PC-3 (cell line): ENCODE results near the gene PACRG. TPM values are rescaled to one million over a fixed set of nuclear protein-coding genes. Genes with fewer than 3 reads are reported as not detected.

Source experiments
- ATAC-seq: fragments of 200-7000 bp; cut with Tn5 transposase; 2 replicates; pipeline ENCODE4 v1.9.1; 2020; ENCODE audit warnings: mild to moderate bottlenecking, moderate library complexity
- BruUV-seq: library from RNA; stranded (reverse); fragments of 400-500 nt; replicated peaks from 2 replicates; lab custom pipeline; 2021; lab: Mats Ljungman, UMichigan
- CTCF ChIA-PET: fragments of 300-600 bp; sonication (Branson Sonifier 250); formaldehyde crosslinking; loops from one replicate; lab custom pipeline; 2022; ENCODE audit warnings: antibody characterized with exemption; lab: Charles Lee
- POLR2A ChIA-PET: fragments of 300-600 bp; sonication (Branson Sonifier 250); formaldehyde crosslinking; loops from one replicate; lab custom pipeline; 2022; ENCODE audit warnings: antibody characterized with exemption; ENCODE audit not compliant: unreplicated experiment; lab: Charles Lee
- DNase-seq: peaks from one replicate; pipeline ENCODE4 v3.0.0-alpha.2; 2015
- H2AFZ ChIP-seq: fragments of 300-600 bp; sonication (generic); 2 replicates; pipeline ENCODE4 v1.6.0; 2016; ENCODE audit warnings: antibody characterized with exemption, low read length
- H3F3A ChIP-seq: fragments of 300-600 bp; sonication (generic); one replicate; pipeline ENCODE4 v1.6.0; 2017; ENCODE audit warnings: antibody characterized with exemption, low read length, control low read depth, mild to moderate bottlenecking; ENCODE audit not compliant: unreplicated experiment
- H3K27ac ChIP-seq: fragments of 300-600 bp; sonication (generic); 2 replicates; pipeline ENCODE4 v1.5.1; 2016; ENCODE audit warnings: mild to moderate bottlenecking, low read length
- H3K27me3 ChIP-seq: fragments of 300-600 bp; sonication (generic); 2 replicates; pipeline ENCODE4 v1.6.1; 2016; ENCODE audit warnings: low read length, mixed read lengths
- H3K36me3 ChIP-seq: fragments of 300-600 bp; sonication (generic); 2 replicates; pipeline ENCODE4 v1.6.1; 2016; ENCODE audit warnings: low read depth, mixed run types, low read length, mixed read lengths
- H3K4me1 ChIP-seq: fragments of 300-600 bp; sonication (generic); 2 replicates; pipeline ENCODE4 v1.5.1; 2016; ENCODE audit warnings: low read length; ENCODE audit not compliant: insufficient read depth
- H3K4me2 ChIP-seq: fragments of 300-600 bp; sonication (generic); 2 replicates; pipeline ENCODE4 v1.6.0; 2016; ENCODE audit warnings: low read length
- H3K4me3 ChIP-seq: fragments of 300-600 bp; sonication (generic); 2 replicates; pipeline ENCODE4 v1.5.1; 2016; ENCODE audit warnings: mild to moderate bottlenecking, low read length, mixed read lengths
- H3K79me2 ChIP-seq: fragments of 300-600 bp; sonication (generic); 2 replicates; pipeline ENCODE4 v1.6.1; 2017; ENCODE audit warnings: low read length, mixed read lengths
- H3K9ac ChIP-seq: fragments of 300-600 bp; sonication (generic); 2 replicates; pipeline ENCODE4 v1.6.0; 2016; ENCODE audit warnings: mild to moderate bottlenecking, low read length
- H3K9me2 ChIP-seq: fragments of 300-600 bp; sonication (generic); replicated peaks from 2 replicates; pipeline ENCODE4 v1.6.1; 2016; ENCODE audit warnings: mixed run types, low read length, mixed read lengths
- H3K9me3 ChIP-seq: fragments of 300-600 bp; sonication (generic); 2 replicates; pipeline ENCODE4 v1.6.1; 2016; ENCODE audit warnings: low read length, mixed read lengths
- H4K20me1 ChIP-seq: fragments of 300-600 bp; sonication (generic); 2 replicates; pipeline ENCODE4 v1.6.1; 2016; ENCODE audit warnings: low read length, mixed read lengths
- CTCF ChIP-seq: fragments of 300-600 bp; sonication (generic); conservative IDR thresholded peaks from 2 replicates; pipeline ENCODE4 v1.5.1; 2017; ENCODE audit warnings: antibody characterized with exemption, low read depth, mild to moderate bottlenecking, low read length
- EZH2 ChIP-seq: fragments of 300-600 bp; sonication (generic); IDR thresholded peaks from one replicate; pipeline ENCODE4 v1.6.1; 2017; ENCODE audit warnings: antibody characterized with exemption, mild to moderate bottlenecking, low read length; ENCODE audit not compliant: unreplicated experiment
- EZH2phosphoT487 ChIP-seq: fragments of 300-600 bp; sonication (generic); IDR thresholded peaks from 2 replicates; pipeline ENCODE4 v1.6.1; 2018; ENCODE audit warnings: mild to moderate bottlenecking, antibody characterized with exemption, low read length, borderline replicate concordance
- intact Hi-C: fragments of 100-400 bp; cut with micrococcal nuclease; formaldehyde crosslinking; loops from 2 replicates; pipeline ENCODE4 v1.9.0; 2023
- total RNA-seq: library from RNA; depleted of rRNA; stranded (reverse); fragments of >200 nt; gene quantifications from 2 replicates; pipeline ENCODE4 v1.2.3, GENCODE V29; 2014

The PACRG gene
- total RNA-seq, 1 experiment from 2014 or later: not detected

- Histone ChIP-seq H3K9me2 (no peaks in the 10 kb centered on the region), H3K4me2 (no peak overlapping the region), H3K79me2 (no peaks in the 10 kb centered on the region), H3K4me3 (no peak overlapping the region), H3K9ac (no peak overlapping the region), H3K36me3 (no peaks in the 10 kb centered on the region), H2AFZ (no peak overlapping the region), H3K9me3 (no peaks in the 10 kb centered on the region), H3F3A (no peaks in the 10 kb centered on the region), H4K20me1 (no peaks in the 10 kb centered on the region), H3K27ac (no peak overlapping the region), H3K4me1 (no peaks in the 10 kb centered on the region), H3K27me3 (peaks cover 25% of the 10 kb centered on the region)
- intact Hi-C loops: no loop called here
- CTCF ChIA-PET: no interaction called here
- DNase-seq (no peak), ATAC-seq (no peak)
- BruUV-seq: no TSS peak
- TF ChIP-seq EZH2phosphoT487 (no peak), EZH2 (no peak), CTCF (no peak)
- POLR2A ChIA-PET: no interaction called here
Measured at GRCh38 chr6:163149279-163149848, 421.6 kb downstream of the PACRG start.

GRCh38 chr6:163151212-163151611, 423.4 kb downstream of the PACRG start:
- H4K20me1 ChIP-seq: no peaks in the 10 kb centered on the region
- no peak overlapping the region for H3K4me2 ChIP-seq
- H3K9ac ChIP-seq: no peak overlapping the region
- no peak overlapping the region for H3K4me3 ChIP-seq
- no TSS peak for BruUV-seq
- POLR2A ChIA-PET: no interaction called here
- H3K4me1 ChIP-seq: no peaks in the 10 kb centered on the region
- ATAC-seq (no peak), DNase-seq (no peak)
- intact Hi-C loops: no loop called here
- H2AFZ ChIP-seq: no peak overlapping the region
- H3K27me3 ChIP-seq: peaks cover 38% of the 10 kb centered on the region
- no peaks in the 10 kb centered on the region for H3K79me2 ChIP-seq
- CTCF ChIA-PET: no interaction called here
- TF ChIP-seq EZH2 (no peak), CTCF (no peak), EZH2phosphoT487 (no peak)
- H3K9me3 ChIP-seq: no peaks in the 10 kb centered on the region
- H3K27ac ChIP-seq: no peak overlapping the region
- no peaks in the 10 kb centered on the region for H3F3A ChIP-seq
- no peaks in the 10 kb centered on the region for H3K9me2 ChIP-seq
- H3K36me3 ChIP-seq: no peaks in the 10 kb centered on the region

- BruUV-seq: no TSS peak
- POLR2A ChIA-PET: no interaction called here
Measured at GRCh38 chr6:163152701-163153100, 424.9 kb downstream of the PACRG start.

More at GRCh38 chr6:163152701-163153100, 424.9 kb downstream of the PACRG start:
- H3F3A ChIP-seq: no peaks in the 10 kb centered on the region
- H3K9me3 ChIP-seq: no peaks in the 10 kb centered on the region
- H3K4me3 ChIP-seq: no peak overlapping the region
- no peak overlapping the region for H2AFZ ChIP-seq
- peaks cover 51% of the 10 kb centered on the region for H3K27me3 ChIP-seq
- H3K27ac ChIP-seq: no peak overlapping the region
- no peak for DNase-seq
- H3K4me1 ChIP-seq: no peaks in the 10 kb centered on the region
- H3K9me2 ChIP-seq: no peaks in the 10 kb centered on the region
- no peak overlapping the region for H3K9ac ChIP-seq
- intact Hi-C loops: no loop called here
- no peak for ATAC-seq
- TF ChIP-seq EZH2phosphoT487: no peak
- no peak for TF ChIP-seq EZH2
- TF ChIP-seq CTCF: no peak
- CTCF ChIA-PET: no interaction called here
- no peak overlapping the region for H3K4me2 ChIP-seq
- H4K20me1 ChIP-seq: no peaks in the 10 kb centered on the region
- H3K79me2 ChIP-seq: no peaks in the 10 kb centered on the region
- no peaks in the 10 kb centered on the region for H3K36me3 ChIP-seq
